ENCODE measurements around the gene SECTM1.

- no peak for TF ChIP-seq ZBTB7A (IDR thresholded peaks at IDR 0.05; ENCODE audit: low read depth)
- TF ChIP-seq MAX (IDR thresholded peaks at IDR 0.05): no peak
- TF ChIP-seq TAF1 (IDR thresholded peaks at IDR 0.05; ENCODE audit: low read depth): no peak
- TF ChIP-seq CREB1 (IDR thresholded peaks at IDR 0.05; ENCODE audit: low read depth): no peak
- TF ChIP-seq REST (IDR thresholded peaks at IDR 0.05; ENCODE audit: low read depth): no peak
- no peak for TF ChIP-seq YY1 (IDR thresholded peaks at IDR 0.05; ENCODE audit: low read depth)
- no peak for TF ChIP-seq EP300 (IDR thresholded peaks at IDR 0.05; ENCODE audit: borderline replicate concordance)
- TF ChIP-seq USF1 (IDR thresholded peaks at IDR 0.05): no peak
- no peak for TF ChIP-seq RAD21 (IDR thresholded peaks at IDR 0.05; ENCODE audit: low read depth)
- TF ChIP-seq CEBPB (IDR thresholded peaks at IDR 0.05): no peak
Measured at GRCh38 chr17:82366749-82367148, 33.2 kb upstream of the SECTM1 start.
